K562 (cell line): ENCODE measurements around the gene PRRC2B. TPM values are rescaled to one million over a fixed set of nuclear protein-coding genes. Genes with fewer than 3 reads are reported as not detected.
A peak's percentile ranks its signal among the peaks of the same experiment; 100 is the strongest.

Experiments
- BHLHE40 ChIP-seq: IDR thresholded peaks from 2 replicates; pipeline ENCODE4 v1.6.1; 2011; ENCODE audit warnings: low read length, improper control_type of control experiment
- COPS2 ChIP-seq: fragments of 450-650 bp; conservative IDR thresholded peaks from 2 replicates; pipeline ENCODE4 v1.6.1; 2016; ENCODE audit warnings: mild to moderate bottlenecking, moderate library complexity
- CTCF ChIP-seq, 3 experiments: IDR thresholded peaks in 2 of 3; conservative IDR thresholded peaks in 1 of 3; 2 replicates each; pipeline ENCODE4 v1.5.1; 2011 to 2012; ENCODE audit warnings: low read length in 3 of 3, mild to moderate bottlenecking in 3 of 3, control low read depth in 2 of 3, improper control_type of control experiment in 1 of 3, inconsistent platforms in 1 of 3, low read depth in 1 of 3, mixed read lengths in 1 of 3, moderate library complexity in 1 of 3; ENCODE audit not compliant: insufficient read depth in 2 of 3
- FOXA3 ChIP-seq, 2 experiments: fragments of 450-650 bp in 1 of 2; sonication (generic) in 1 of 2; formaldehyde crosslinking; IDR thresholded peaks in 1 of 2; conservative IDR thresholded peaks in 1 of 2; 2 replicates each; pipeline versions ENCODE4 v1.4.0 to v1.8.0; 2020 to 2022; ENCODE audit warnings: mild to moderate bottlenecking in 2 of 2, missing genetic modification reagents in 1 of 2
- GABPB2 ChIP-seq: fragments of 250-450 bp; sonication (Bioruptor Pico); conservative IDR thresholded peaks from 2 replicates; pipeline ENCODE4 v1.5.1; 2021; ENCODE audit warnings: mild to moderate bottlenecking
- HLTF ChIP-seq: fragments of 450-650 bp; IDR thresholded peaks from 2 replicates; pipeline ENCODE4 v1.6.1; 2016
- SMAD3 ChIP-seq: fragments of 450-650 bp; formaldehyde crosslinking; conservative IDR thresholded peaks from 2 replicates; pipeline ENCODE4 v1.4.0; 2020; ENCODE audit warnings: mild to moderate bottlenecking
- SOX6 ChIP-seq: fragments of 450-650 bp; IDR thresholded peaks from 2 replicates; pipeline ENCODE4 v1.6.1; 2014; ENCODE audit warnings: mild to moderate bottlenecking
- TEAD2 ChIP-seq: fragments of 450-650 bp; IDR thresholded peaks from 2 replicates; pipeline ENCODE4 v1.6.1; 2016; ENCODE audit warnings: missing genetic modification characterization, control low read depth, missing compliant biosample characterization
- ZNF217 ChIP-seq: sonication (generic); formaldehyde crosslinking; IDR thresholded peaks from 2 replicates; pipeline ENCODE4 v1.8.0; 2022; ENCODE audit warnings: mild to moderate bottlenecking, missing genetic modification reagents
- ZNF551 ChIP-seq: fragments of 250-450 bp; sonication (Bioruptor Pico); IDR thresholded peaks from 2 replicates; pipeline ENCODE4 v1.5.0; 2021; ENCODE audit warnings: mild to moderate bottlenecking, moderate library complexity
- ZNF584 ChIP-seq: fragments of 200-800 bp; sonication (Bioruptor generic); IDR thresholded peaks from 2 replicates; pipeline ENCODE4 v1.6.1; 2016; ENCODE audit warnings: low read depth, mild to moderate bottlenecking, missing genetic modification characterization, missing compliant biosample characterization
- ZNF830 ChIP-seq: fragments of 250-450 bp; sonication (Bioruptor Pico); IDR thresholded peaks from 2 replicates; pipeline ENCODE4 v1.5.0; 2021; ENCODE audit warnings: mild to moderate bottlenecking
- ZSCAN32 ChIP-seq: fragments of 450-650 bp; formaldehyde crosslinking; IDR thresholded peaks from 2 replicates; pipeline ENCODE4 v1.4.0; 2020; ENCODE audit warnings: mild to moderate bottlenecking, moderate library complexity
- polyA plus RNA-seq, 8 experiments: library from polyadenylated mRNA; depleted of rRNA in 4 of 8; stranded (reverse) in 5 of 8; unstranded in 3 of 8; fragments of >200 nt; fragmentation: Nextera tagmentation in 2 of 8; fragmentation: Illumina TruSeq in 1 of 8; extraction: Ambion mirVana in 2 of 8; extraction: Trizol in 1 of 8; gene quantifications; 2 replicates each; pipeline versions ENCODE4 v1.2.1 to v1.2.3, GENCODE V29; 2011 to 2014; ENCODE audit warnings: inconsistent platforms in 1 of 8, missing spikeins in 1 of 8
- total RNA-seq, 7 experiments: library from RNA; depleted of rRNA in 6 of 7; stranded (reverse); fragments of >200 nt in 6 of 7; fragmentation: Illumina TruSeq in 2 of 7; extraction: Trizol in 2 of 7; gene quantifications; 2 replicates each; pipeline versions ENCODE4 v1.2.1 to v1.2.3, GENCODE V29; 2011 to 2021; ENCODE audit warnings: low replicate concordance in 1 of 7
- TF ChIP-seq, protein P1 (sequence below): fragments of 250-450 bp; sonication (Bioruptor Pico); IDR thresholded peaks from 2 replicates; pipeline ENCODE4 v1.4.0; 2020
- TF ChIP-seq, protein P2 (sequence below), 3 experiments: fragments of 200-800 bp in 1 of 3; sonication (Bioruptor generic) in 1 of 3; sonication (generic) in 1 of 3; formaldehyde crosslinking in 1 of 3; IDR thresholded peaks; 2 replicates each; pipeline versions ENCODE4 v1.6.1 to v1.8.0; 2016 to 2022; ENCODE audit warnings: mild to moderate bottlenecking in 2 of 3, missing compliant biosample characterization in 2 of 3, missing genetic modification characterization in 2 of 3, missing genetic modification reagents in 1 of 3
- TF ChIP-seq, protein P3 (sequence below): fragments of 250-450 bp; sonication (Bioruptor Pico); IDR thresholded peaks from 2 replicates; pipeline ENCODE4 v1.4.0; 2020

Gene PRRC2B
- total and polyA plus RNA-seq, 9 of the 15 experiments (the other 6 are each of a cell fraction or from before 2014, with no cell fraction given), result 0.34 to 125 (median 30.9) TPM

GRCh38 chr9:131502781-131503625 is 109.1 kb downstream of the PRRC2B start, which contains the start of gene POMT1 (continued):
- no peak for TF ChIP-seq FOXA3 (CRISPR knock-in tag; conservative IDR thresholded peaks at IDR 0.05 in 1 of 2, IDR thresholded peaks at IDR 0.05 in 1 of 2)
- no peak for TF ChIP-seq ZNF584 (CRISPR knock-in tag)
- TF ChIP-seq CTCF (IDR thresholded peaks at IDR 0.05 in 2 of 3, conservative IDR thresholded peaks at IDR 0.05 in 1 of 3; ENCODE audit: insufficient read depth in 2 of 3, low read depth in 1 of 3, low read length in 3 of 3), result 0 out of 6 replicates have a peak, but pooled peaks of 1 of the 3 experiments have one; percentile 0
- no peak for TF ChIP-seq COPS2
- TF ChIP-seq BHLHE40, result peak; percentile 48; the same call in 1 of the 2 replicates
- TF ChIP-seq, protein P1, sequence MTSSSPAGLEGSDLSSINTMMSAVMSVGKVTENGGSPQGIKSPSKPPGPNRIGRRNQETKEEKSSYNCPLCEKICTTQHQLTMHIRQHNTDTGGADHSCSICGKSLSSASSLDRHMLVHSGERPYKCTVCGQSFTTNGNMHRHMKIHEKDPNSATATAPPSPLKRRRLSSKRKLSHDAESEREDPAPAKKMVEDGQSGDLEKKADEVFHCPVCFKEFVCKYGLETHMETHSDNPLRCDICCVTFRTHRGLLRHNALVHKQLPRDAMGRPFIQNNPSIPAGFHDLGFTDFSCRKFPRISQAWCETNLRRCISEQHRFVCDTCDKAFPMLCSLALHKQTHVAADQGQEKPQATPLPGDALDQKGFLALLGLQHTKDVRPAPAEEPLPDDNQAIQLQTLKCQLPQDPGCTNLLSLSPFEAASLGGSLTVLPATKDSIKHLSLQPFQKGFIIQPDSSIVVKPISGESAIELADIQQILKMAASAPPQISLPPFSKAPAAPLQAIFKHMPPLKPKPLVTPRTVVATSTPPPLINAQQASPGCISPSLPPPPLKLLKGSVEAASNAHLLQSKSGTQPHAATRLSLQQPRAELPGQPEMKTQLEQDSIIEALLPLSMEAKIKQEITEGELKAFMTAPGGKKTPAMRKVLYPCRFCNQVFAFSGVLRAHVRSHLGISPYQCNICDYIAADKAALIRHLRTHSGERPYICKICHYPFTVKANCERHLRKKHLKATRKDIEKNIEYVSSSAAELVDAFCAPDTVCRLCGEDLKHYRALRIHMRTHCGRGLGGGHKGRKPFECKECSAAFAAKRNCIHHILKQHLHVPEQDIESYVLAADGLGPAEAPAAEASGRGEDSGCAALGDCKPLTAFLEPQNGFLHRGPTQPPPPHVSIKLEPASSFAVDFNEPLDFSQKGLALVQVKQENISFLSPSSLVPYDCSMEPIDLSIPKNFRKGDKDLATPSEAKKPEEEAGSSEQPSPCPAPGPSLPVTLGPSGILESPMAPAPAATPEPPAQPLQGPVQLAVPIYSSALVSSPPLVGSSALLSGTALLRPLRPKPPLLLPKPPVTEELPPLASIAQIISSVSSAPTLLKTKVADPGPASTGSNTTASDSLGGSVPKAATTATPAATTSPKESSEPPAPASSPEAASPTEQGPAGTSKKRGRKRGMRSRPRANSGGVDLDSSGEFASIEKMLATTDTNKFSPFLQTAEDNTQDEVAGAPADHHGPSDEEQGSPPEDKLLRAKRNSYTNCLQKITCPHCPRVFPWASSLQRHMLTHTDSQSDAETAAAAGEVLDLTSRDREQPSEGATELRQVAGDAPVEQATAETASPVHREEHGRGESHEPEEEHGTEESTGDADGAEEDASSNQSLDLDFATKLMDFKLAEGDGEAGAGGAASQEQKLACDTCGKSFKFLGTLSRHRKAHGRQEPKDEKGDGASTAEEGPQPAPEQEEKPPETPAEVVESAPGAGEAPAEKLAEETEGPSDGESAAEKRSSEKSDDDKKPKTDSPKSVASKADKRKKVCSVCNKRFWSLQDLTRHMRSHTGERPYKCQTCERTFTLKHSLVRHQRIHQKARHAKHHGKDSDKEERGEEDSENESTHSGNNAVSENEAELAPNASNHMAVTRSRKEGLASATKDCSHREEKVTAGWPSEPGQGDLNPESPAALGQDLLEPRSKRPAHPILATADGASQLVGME (CRISPR knock-in tag), result no peak
- no peak for TF ChIP-seq TEAD2 (tag)
- TF ChIP-seq ZNF217 (CRISPR knock-in tag), result no peak
- TF ChIP-seq ZNF551 (CRISPR knock-in tag), result no peak
- no peak for TF ChIP-seq SOX6
- TF ChIP-seq HLTF, result no peak
- TF ChIP-seq, protein P2, sequence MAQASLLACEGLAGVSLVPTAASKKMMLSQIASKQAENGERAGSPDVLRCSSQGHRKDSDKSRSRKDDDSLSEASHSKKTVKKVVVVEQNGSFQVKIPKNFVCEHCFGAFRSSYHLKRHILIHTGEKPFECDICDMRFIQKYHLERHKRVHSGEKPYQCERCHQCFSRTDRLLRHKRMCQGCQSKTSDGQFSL (CRISPR knock-in tag; IDR thresholded peaks at IDR 0.05), result peak; percentile 98
- TF ChIP-seq, protein P2 (tag; IDR thresholded peaks at IDR 0.05), result peak in 1 of 2 experiments; percentile 97; a peak in 2 of 4 replicates
- TF ChIP-seq GABPB2 (CRISPR knock-in tag), result no peak
- TF ChIP-seq ZSCAN32 (CRISPR knock-in tag), result no peak
- no peak for TF ChIP-seq SMAD3 (CRISPR knock-in tag)
- TF ChIP-seq ZNF830, result no peak
- TF ChIP-seq, protein P3, sequence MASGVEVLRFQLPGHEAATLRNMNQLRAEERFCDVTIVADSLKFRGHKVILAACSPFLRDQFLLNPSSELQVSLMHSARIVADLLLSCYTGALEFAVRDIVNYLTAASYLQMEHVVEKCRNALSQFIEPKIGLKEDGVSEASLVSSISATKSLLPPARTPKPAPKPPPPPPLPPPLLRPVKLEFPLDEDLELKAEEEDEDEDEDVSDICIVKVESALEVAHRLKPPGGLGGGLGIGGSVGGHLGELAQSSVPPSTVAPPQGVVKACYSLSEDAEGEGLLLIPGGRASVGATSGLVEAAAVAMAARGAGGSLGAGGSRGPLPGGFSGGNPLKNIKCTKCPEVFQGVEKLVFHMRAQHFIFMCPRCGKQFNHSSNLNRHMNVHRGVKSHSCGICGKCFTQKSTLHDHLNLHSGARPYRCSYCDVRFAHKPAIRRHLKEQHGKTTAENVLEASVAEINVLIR (CRISPR knock-in tag), result no peak
